CD4-positive, alpha-beta T cell (primary cell): ENCODE data around the gene LIG4. TPM values are rescaled to one million over a fixed set of nuclear protein-coding genes. Genes with fewer than 3 reads are reported as not detected.

ENCODE experiments used
- ATAC-seq: fragments of 200-7000 bp; cut with Tn5 transposase; one replicate; pipeline ENCODE4 v1.10.0; 2022; ENCODE audit warnings: mild to moderate bottlenecking; ENCODE audit not compliant: poor library complexity
- CTCF ChIA-PET: fragments of 350-600 bp; sonication (Branson Sonifier 250); formaldehyde crosslinking; loops from one replicate; lab custom pipeline; 2021; ENCODE audit warnings: antibody characterized with exemption, inconsistent platforms; lab: Charles Lee
- POLR2A ChIA-PET: fragments of 350-600 bp; sonication (Branson Sonifier 250); formaldehyde crosslinking; loops from one replicate; lab custom pipeline; 2021; ENCODE audit warnings: antibody characterized with exemption, inconsistent platforms; lab: Charles Lee
- DNase-seq, 14 experiments: peaks; one replicate each; pipeline ENCODE4 v3.0.0-alpha.2; 2013 to 2020; ENCODE audit warnings: mixed read lengths in 2 of 14
- H3K27ac ChIP-seq, 2 donors: one replicate each; pipeline versions ENCODE4 v1.5.1 to v1.7.0; 2013; ENCODE audit warnings: low read length in 2 of 2, low read depth in 1 of 2, mild to moderate bottlenecking in 1 of 2
- H3K27me3 ChIP-seq, 2 experiments: 1 replicate in 1 of 2; 2 replicates in 1 of 2; pipeline versions ENCODE4 v1.6.1 to v1.7.0; 2013; ENCODE audit warnings: low read length in 2 of 2, control low read depth in 1 of 2, mild to moderate bottlenecking in 1 of 2, moderate library complexity in 1 of 2; ENCODE audit not compliant: insufficient read depth in 2 of 2, control insufficient read depth in 1 of 2
- H3K36me3 ChIP-seq: one replicate; pipeline ENCODE4 v1.6.1; 2013; ENCODE audit warnings: low read length, control low read depth; ENCODE audit not compliant: insufficient read depth
- H3K4me1 ChIP-seq: one replicate; pipeline ENCODE4 v1.6.1; 2013; ENCODE audit warnings: low read length, control low read depth; ENCODE audit not compliant: insufficient read depth
- H3K4me3 ChIP-seq: one replicate; pipeline ENCODE4 v1.5.1; 2013; ENCODE audit warnings: mild to moderate bottlenecking, low read length, moderate library complexity
- H3K9me3 ChIP-seq, 2 experiments: 1 replicate in 1 of 2; 2 replicates in 1 of 2; pipeline versions ENCODE4 v1.6.1 to v1.7.0; 2013; ENCODE audit warnings: low read length in 2 of 2, mild to moderate bottlenecking in 2 of 2, control low read depth in 1 of 2, moderate library complexity in 1 of 2; ENCODE audit not compliant: control insufficient read depth in 1 of 2, insufficient read depth in 1 of 2
- H3K27ac Mint-ChIP-seq: one replicate; pipeline ENCODE4 v1.8.0; 2020; ENCODE audit warnings: mixed read lengths
- H3K27me3 Mint-ChIP-seq: one replicate; pipeline ENCODE4 v1.8.0; 2021; ENCODE audit warnings: mixed read lengths
- H3K36me3 Mint-ChIP-seq: one replicate; pipeline ENCODE4 v1.8.0; 2021; ENCODE audit warnings: low read depth, mixed read lengths
- H3K4me1 Mint-ChIP-seq: one replicate; pipeline ENCODE4 v1.8.0; 2021; ENCODE audit warnings: low read depth, mixed read lengths
- H3K4me3 Mint-ChIP-seq: one replicate; pipeline ENCODE4 v1.8.0; 2020; ENCODE audit warnings: mild to moderate bottlenecking, mixed read lengths
- H3K9me3 Mint-ChIP-seq: one replicate; pipeline ENCODE4 v1.8.0; 2020; ENCODE audit warnings: mixed read lengths
- intact Hi-C, 2 experiments: fragments of 100-400 bp; cut with DNase I in 1 of 2; cut with micrococcal nuclease in 1 of 2; formaldehyde crosslinking; loops; one replicate each; pipeline versions ENCODE4 v1.15.1 to v1.9.0; 2023 to 2025; cut with DNase I, micrococcal nuclease
- total RNA-seq, 174 experiments: library from RNA in 2 of 174; stranded (reverse) in 2 of 174; gene quantifications; one replicate each; pipeline ENCODE4 v1.2.3 and lab custom pipeline; 2021 to 2026
- TF ChIP-seq, protein P1 (sequence below): fragments of 200-600 bp; IDR thresholded peaks from one replicate; pipeline ENCODE4 v1.8.0; 2022; ENCODE audit warnings: antibody characterized with exemption, mild to moderate bottlenecking

LIG4 gene
- total RNA-seq, 2 experiments from 2014 or later, result 1.5 to 1.6 TPM

GRCh38 chr13:108226184-108226583 is 10.8 kb upstream of the LIG4 start:
- intact Hi-C loops, result loop anchor here (5.0 to 10.0 kb wide), 3 partner anchors 49 to 281 kb away; no protein-coding TSS in a partner anchor
- Histone ChIP-seq H3K9me3 (no peaks in the 10 kb centered on the region), H3K27me3 (no peaks in the 10 kb centered on the region), H3K27ac (no peak overlapping the region), H3K36me3 (peaks cover 14% of the 10 kb centered on the region), H3K4me1 (peaks cover 10% of the 10 kb centered on the region), H3K4me3 (no peak overlapping the region)
- DNase-seq, result no peak
- Mint-ChIP-seq H3K4me3 (peak overlapping the region; percentile 26), H3K27ac (peak overlapping the region; percentile 31), H3K4me1 (peaks cover 79% of the 10 kb centered on the region), H3K27me3 (no peaks in the 10 kb centered on the region), H3K9me3 (no peaks in the 10 kb centered on the region), H3K36me3 (peaks cover 30% of the 10 kb centered on the region)
- POLR2A ChIA-PET, result no interaction called here
- peak; percentile 43 for ATAC-seq
- TF ChIP-seq, protein P1, sequence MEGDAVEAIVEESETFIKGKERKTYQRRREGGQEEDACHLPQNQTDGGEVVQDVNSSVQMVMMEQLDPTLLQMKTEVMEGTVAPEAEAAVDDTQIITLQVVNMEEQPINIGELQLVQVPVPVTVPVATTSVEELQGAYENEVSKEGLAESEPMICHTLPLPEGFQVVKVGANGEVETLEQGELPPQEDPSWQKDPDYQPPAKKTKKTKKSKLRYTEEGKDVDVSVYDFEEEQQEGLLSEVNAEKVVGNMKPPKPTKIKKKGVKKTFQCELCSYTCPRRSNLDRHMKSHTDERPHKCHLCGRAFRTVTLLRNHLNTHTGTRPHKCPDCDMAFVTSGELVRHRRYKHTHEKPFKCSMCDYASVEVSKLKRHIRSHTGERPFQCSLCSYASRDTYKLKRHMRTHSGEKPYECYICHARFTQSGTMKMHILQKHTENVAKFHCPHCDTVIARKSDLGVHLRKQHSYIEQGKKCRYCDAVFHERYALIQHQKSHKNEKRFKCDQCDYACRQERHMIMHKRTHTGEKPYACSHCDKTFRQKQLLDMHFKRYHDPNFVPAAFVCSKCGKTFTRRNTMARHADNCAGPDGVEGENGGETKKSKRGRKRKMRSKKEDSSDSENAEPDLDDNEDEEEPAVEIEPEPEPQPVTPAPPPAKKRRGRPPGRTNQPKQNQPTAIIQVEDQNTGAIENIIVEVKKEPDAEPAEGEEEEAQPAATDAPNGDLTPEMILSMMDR, result no peak
- CTCF ChIA-PET, result no interaction called here

DNA sequence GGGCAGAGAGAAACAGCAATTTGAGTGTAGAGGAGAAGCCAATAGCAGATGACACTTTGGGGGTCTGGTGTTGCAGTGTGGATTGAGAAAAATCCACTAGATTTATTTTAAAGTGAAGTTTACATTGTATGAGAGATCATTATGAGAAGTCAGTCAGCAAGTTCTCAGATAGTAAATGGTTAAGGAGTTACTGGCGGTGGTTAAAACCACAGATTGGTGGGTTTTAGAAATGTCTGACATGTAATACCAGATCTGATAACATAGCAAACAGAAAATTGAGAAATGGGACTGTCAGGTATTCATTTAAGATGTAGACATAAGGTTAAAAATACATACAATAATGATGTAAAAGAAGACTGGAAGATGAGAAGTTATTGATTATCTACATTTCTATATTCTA is 10.1 kb upstream of the LIG4 start:
- POLR2A ChIA-PET, result no interaction called here
- intact Hi-C loops, result loop anchor here (5.0 to 10.0 kb wide), 3 partner anchors 49 to 282 kb away; no protein-coding TSS in a partner anchor
- H3K4me3 Mint-ChIP-seq, result peak overlapping the region; percentile 26
- peak in 3 of 14 experiments; percentile 32 to 58 (median 40) for DNase-seq
- TF ChIP-seq, protein P1, result no peak
- H3K27me3 Mint-ChIP-seq, result no peaks in the 10 kb centered on the region
- no peak overlapping the region for H3K27ac ChIP-seq
- H3K36me3 Mint-ChIP-seq, result peaks cover 27% of the 10 kb centered on the region
- H3K4me1 Mint-ChIP-seq, result peaks cover 87% of the 10 kb centered on the region
- H3K4me1 ChIP-seq, result peaks cover 10% of the 10 kb centered on the region
- H3K4me3 ChIP-seq, result no peak overlapping the region
- peak; percentile 66 for ATAC-seq
- peaks cover 14% of the 10 kb centered on the region for H3K36me3 ChIP-seq
- CTCF ChIA-PET, result no interaction called here
- no peaks in the 10 kb centered on the region for H3K9me3 Mint-ChIP-seq
- peak overlapping the region; percentile 31 for H3K27ac Mint-ChIP-seq
- no peaks in the 10 kb centered on the region for H3K27me3 ChIP-seq
- H3K9me3 ChIP-seq, result no peaks in the 10 kb centered on the region

DNA sequence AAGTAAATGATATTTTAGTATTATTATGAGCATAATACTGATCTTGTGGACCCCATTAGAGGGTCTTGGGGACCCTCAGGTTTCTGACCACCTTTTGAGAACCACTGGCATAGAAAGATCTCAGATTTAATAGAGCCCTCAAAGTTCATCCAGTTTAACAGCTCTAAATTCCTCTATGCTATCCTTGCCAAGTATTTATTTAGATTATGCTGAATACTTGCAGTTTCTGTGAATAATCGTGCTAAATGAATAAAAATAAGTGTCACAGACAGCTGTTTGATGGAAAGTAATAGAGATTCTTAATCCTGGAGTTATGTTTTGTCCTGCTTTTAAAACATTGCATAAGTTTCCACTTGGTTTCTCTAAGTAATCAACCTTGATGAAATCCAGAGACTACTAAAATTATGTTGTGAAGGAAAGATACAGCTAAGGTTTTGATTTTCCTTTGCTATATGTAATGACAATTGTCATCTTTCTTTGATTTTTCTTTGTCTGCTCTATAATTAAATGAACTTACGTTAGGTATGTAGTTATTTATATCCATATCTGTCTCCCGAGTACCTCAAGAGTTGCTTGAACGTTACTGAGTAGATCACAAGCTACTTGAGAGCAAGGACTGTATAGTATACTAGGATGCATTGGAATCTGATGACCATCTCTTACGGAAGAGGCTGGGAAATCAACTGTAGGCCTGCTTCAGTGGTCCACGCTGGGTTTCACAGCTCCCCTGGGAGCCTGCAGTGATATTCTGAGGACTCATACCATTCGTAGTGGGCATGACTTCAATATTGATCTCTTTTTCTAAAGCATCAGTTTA is 8.6 kb upstream of the LIG4 start:
- no peak overlapping the region for H3K4me3 ChIP-seq
- ATAC-seq (no peak), DNase-seq (no peak)
- CTCF ChIA-PET, result interaction anchor here (1.1 kb wide), 1 partner anchor 45 kb away, joined by 3 read pairs; no protein-coding TSS in a partner anchor
- no peaks in the 10 kb centered on the region for H3K9me3 ChIP-seq
- peaks cover 18% of the 10 kb centered on the region for H3K4me1 ChIP-seq
- no peaks in the 10 kb centered on the region for H3K27me3 Mint-ChIP-seq
- H3K27me3 ChIP-seq, result no peaks in the 10 kb centered on the region
- TF ChIP-seq, protein P1, result no peak
- H3K4me3 Mint-ChIP-seq, result peak overlapping the region; percentile 25
- H3K36me3 ChIP-seq, result no peaks in the 10 kb centered on the region
- intact Hi-C loops, result loop anchor here (10.0 kb wide), 1 partner anchor 51 kb away; no protein-coding TSS in a partner anchor
- H3K36me3 Mint-ChIP-seq, result peaks cover 25% of the 10 kb centered on the region
- POLR2A ChIA-PET, result interaction anchor here (0.6 to 1.4 kb wide), 4 partner anchors 8 to 386 kb away, joined by 4 to 5 read pairs (median 4); partner anchors contain the start of gene LIG4
- H3K27ac ChIP-seq, result peak overlapping the region in 1 of 2 donors; percentile 3
- no peaks in the 10 kb centered on the region for H3K9me3 Mint-ChIP-seq
- H3K4me1 Mint-ChIP-seq, result peaks cover 89% of the 10 kb centered on the region
- H3K27ac Mint-ChIP-seq, result peak overlapping the region; percentile 67
